IMR-90 (cell line): Measurements from ENCODE around the gene ISG20. TPM values are rescaled to one million over a fixed set of nuclear protein-coding genes. Genes with fewer than 3 reads are reported as not detected.

Source experiments
- BHLHE40 ChIP-seq: fragments of 150-350 bp; IDR thresholded peaks from 2 replicates; pipeline ENCODE4 v1.6.1; 2016; ENCODE audit warnings: mild to moderate bottlenecking, low read depth, low read length
- FOS ChIP-seq: fragments of 150-350 bp; IDR thresholded peaks from 2 replicates; pipeline ENCODE4 v1.6.1; 2016; ENCODE audit warnings: low read depth, low read length
- MAFK ChIP-seq: IDR thresholded peaks from 2 replicates; pipeline ENCODE4 v1.6.1; 2012; ENCODE audit warnings: low read depth, low read length, improper control_type of control experiment
- SMC3 ChIP-seq: fragments of 150-350 bp; IDR thresholded peaks from 2 replicates; pipeline ENCODE4 v1.6.1; 2016; ENCODE audit warnings: low read depth, mild to moderate bottlenecking, antibody characterized with exemption, low read length, moderate library complexity
- polyA plus RNA-seq, 3 experiments: library from polyadenylated mRNA; depleted of rRNA; stranded (reverse); fragments of >200 nt; gene quantifications; 2 replicates each; pipeline ENCODE4 v1.2.3, GENCODE V29; 2012; ENCODE audit warnings: low replicate concordance in 1 of 3
- total RNA-seq: library from RNA; depleted of rRNA; stranded (reverse); fragments of >200 nt; gene quantifications from 2 replicates; pipeline ENCODE4 v1.2.3, GENCODE V29; 2012
- TF ChIP-seq, protein P1 (sequence below): fragments of 150-350 bp; IDR thresholded peaks from 2 replicates; pipeline ENCODE4 v1.6.1; 2017; ENCODE audit warnings: mild to moderate bottlenecking, antibody characterized with exemption, low read length, low read depth

Gene ISG20
- total and polyA plus RNA-seq, 2 of the 4 experiments (the other 2 are of a cell fraction): 0.72 to 1.2 TPM

DNA sequence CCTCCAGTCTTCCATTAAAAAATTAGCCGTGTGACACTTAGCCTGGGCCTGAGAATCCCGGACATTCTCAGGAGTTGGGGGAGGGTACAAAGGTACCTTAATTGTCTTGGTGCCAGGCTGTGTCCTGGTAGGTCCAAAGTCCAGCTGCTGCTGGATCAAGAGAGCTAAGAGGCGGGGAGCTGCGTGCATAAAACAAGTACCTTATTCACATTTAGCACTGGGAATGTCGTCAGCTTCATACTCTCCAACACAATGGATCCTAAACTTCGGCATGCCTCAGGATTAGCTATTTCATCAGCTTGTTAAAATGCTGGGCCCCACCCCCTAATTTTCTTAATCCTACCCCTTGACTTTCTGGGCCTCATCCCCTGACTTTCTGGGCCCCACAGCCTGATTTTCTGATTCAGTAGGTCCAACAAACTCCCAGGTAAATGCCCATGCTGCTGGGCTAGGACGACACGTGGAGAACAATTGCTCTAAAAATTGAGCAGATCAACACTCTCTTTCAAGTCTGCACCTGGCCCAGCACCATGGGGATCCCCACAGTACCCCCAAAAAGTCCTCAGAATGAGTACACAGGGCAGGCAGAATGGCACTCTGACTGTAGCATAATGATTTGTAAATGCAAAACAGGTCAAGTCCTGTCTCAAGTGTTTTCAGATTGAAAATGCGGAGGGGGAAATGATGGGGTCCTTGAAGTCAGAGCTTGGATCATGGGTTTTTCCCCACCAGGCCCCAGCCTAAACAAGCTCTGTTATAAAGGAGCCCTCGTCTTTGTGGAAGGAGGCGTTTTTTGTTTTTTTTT is 23.3 kb upstream of the ISG20 start (continued):
- TF ChIP-seq SMC3 (no peak), BHLHE40 (no peak), MAFK (no peak), FOS (no peak)
- TF ChIP-seq, protein P1, sequence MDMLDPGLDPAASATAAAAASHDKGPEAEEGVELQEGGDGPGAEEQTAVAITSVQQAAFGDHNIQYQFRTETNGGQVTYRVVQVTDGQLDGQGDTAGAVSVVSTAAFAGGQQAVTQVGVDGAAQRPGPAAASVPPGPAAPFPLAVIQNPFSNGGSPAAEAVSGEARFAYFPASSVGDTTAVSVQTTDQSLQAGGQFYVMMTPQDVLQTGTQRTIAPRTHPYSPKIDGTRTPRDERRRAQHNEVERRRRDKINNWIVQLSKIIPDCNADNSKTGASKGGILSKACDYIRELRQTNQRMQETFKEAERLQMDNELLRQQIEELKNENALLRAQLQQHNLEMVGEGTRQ: no peak
